CD4-positive, alpha-beta T cell treated with Interleukin-12 subunit alpha and Interleukin-12 subunit beta, for 1 hour (primary cell): ENCODE results near the gene CORIN.

Source experiments
- DNase-seq: peaks from one replicate; pipeline ENCODE4 v3.0.0-alpha.2; 2020

The CORIN gene

DNA sequence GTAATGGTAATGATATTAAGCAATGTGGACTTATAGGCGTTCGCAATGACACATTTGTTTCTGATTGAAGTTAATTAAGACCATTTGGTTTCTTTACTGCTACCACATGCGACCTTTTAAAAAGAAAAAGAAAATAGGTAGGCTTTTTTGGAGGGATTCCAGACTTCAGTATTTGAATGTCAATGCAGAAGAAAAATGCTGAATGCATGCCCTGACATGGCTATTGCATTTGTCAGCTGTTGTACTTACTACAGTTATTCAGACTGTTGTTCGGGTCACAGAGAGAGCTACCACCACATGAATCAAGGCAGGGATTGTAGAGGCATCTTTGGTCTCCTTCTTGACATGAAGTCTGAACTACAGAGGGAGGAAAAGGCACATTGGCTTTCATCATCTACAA, 163.7 kb downstream of the CORIN start:
- no peak for DNase-seq

DNA sequence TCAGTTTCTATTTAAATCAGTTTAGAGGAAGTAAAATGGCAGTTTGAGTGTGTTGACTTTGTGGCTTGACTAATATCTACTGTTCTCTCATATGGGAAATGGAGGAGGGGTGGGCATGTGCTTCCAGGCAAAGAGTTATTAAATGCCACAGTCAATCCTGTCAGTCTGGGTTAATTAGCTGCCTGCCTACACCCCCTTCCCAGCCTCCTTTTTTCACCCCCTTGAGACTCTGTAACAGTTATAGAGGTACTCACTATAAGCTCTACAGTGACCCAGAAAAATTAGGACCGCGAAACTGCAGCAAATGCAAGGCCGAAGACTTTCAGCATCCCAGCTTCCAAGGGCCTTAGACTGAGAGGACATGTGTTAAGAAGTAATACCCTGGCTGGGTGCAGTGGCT, 165.2 kb downstream of the CORIN start:
- no peak for DNase-seq

DNA sequence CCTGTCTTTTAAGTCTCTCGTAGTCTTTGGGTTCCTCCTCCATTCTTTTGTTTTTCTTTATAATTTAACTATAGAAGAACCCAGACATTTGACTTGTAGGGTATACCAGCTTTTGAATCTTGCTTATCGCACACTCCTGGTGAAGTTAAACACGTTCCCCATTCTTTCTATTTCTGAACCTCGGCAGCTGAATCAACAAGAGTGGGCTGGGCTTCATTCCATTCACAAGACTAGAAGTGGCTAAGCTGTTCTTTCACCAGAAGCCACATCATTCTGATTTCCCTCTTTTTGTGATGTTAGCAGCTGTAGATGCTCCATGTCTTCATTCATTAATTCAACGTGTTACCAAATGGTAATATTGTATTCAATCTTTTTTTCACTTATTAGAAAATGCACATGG, 167.9 kb downstream of the CORIN start:
- no peak for DNase-seq

DNA sequence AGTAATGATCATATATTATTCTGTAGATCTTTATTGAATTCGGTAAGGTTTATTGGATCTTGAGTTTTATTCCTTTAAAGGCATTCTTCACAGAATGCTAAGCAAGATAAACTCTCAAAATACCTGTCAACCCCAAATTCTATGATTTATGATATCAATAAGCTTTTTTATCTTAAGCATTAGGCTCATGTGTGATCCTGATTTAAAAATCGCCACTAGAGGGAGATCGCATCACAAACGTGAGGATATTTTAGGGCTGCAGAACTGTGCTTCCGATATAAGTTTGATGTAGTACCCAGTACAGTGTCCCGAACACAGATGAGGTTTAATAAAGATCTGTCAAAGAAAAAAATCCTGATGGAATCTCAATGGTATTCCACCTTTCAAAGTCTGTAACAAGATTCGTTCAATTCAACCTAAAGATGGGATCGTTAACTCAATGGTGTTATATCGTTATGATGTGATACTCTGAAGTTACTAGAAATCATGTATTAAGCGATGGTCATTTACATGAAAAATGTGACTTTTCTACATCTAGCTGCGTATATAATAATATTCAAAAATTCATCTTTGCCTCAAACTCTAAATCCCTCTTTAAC, 169.0 kb downstream of the CORIN start:
- DNase-seq = peak; percentile 42

DNA sequence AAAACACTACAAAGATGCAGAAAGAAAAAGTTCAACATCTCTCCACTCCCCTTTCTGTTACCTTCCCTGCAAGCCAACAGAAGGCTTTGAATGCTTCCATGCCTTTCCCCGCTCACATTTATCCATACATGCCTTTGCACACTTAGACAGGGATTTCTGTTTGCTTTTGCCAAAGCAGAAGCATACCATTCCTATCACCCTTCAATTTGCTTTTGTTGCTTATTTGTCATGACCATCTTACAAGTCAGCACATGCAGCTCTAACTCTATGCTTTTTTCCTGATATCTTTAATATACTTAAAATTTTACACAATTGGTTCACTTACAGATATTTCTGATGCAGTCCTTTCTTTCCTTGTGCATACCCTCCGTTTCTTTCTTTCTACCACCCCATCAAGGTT, 169.6 kb downstream of the CORIN start:
- no peak for DNase-seq

DNA sequence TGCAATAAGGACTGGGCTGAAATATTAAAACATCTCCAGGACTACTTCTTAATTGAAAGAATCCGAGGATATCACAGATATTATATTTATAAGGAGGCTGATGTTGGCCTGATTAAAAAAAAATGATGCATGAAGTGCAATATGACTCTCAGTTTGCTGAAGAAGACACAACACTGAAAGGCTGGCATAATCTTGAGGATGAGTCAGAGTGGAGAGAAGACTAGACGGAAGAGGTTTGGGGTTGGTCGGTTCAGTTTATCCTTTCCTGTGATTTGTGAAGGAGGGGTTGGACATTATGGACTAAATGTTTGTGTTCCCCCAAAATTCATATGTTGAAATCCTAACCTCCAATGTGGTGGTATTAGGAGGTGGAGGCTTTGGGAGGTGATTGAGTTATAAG, 170.3 kb downstream of the CORIN start:
- DNase-seq = no peak

DNA sequence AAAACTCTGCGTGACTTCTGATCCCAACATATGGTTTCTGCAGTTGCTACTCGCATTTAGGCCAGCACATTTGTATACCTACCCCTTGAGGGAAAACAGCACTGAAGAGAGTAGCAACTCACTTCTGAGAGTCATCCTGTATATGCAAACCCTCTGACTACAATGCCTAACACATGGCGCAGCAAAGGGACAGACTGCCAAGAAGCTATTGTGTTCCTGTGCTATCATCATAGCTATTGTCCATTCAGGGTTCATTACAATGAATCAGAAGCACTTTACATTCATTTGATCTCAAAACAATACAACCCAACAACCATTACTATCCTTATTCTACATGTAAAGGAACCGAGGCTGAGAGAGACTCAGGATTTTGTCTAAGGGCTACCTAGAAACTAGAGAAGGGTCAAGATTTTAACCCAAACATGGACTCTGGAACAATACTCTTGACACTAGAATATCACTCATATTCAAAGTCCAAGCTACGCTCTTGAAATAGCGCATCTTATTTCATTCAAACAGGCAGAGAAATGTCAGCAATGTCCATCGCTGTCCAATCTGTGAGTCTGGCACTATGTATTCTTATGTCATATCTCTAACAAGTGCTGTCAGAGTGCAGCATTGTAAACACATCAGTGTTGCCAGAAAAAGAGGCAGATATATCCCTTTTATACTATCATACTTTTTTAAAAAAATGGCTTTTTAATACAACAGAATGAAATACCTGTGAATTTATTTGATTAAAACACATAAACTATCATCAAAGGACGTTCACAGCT, 173.6 kb downstream of the CORIN start:
- no peak for DNase-seq

DNA sequence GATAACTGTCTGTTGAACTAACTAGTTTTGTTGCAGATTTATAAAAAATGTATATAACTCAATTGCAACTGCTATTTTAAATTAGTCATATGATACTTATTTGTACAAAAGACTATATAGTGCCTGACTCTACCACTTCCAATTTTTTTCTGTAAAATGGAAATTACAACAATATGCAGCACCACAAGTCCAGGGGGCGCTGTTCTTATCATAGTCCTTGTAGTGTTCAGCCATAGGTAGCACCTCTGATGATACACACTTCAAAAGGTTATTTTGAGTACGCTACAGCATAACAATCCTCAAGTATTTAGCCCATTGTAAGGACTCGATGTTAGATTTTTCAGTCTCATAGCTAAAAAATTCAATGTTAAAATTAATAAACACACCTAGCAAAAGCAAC, 174.9 kb downstream of the CORIN start:
- peak; percentile 10 for DNase-seq

DNA sequence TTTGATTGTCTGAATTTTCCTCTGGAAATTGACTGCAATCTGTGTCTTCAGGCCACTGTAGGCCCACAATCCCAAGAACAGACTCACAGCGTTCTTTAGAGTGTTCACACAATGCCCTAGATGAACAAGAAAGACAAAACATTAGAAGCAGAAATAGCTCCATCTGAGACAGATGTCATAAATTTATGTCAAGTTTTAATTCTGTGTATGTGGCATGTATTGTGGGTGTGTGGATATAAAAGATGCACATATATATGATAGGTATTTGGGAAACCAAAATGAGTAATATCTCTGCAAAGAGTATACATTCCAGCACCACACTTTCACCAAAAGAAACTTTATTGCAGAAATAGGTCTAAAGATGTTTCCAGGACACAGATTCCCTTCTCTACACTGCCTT, 176.1 kb downstream of the CORIN start:
- DNase-seq = no peak

DNA sequence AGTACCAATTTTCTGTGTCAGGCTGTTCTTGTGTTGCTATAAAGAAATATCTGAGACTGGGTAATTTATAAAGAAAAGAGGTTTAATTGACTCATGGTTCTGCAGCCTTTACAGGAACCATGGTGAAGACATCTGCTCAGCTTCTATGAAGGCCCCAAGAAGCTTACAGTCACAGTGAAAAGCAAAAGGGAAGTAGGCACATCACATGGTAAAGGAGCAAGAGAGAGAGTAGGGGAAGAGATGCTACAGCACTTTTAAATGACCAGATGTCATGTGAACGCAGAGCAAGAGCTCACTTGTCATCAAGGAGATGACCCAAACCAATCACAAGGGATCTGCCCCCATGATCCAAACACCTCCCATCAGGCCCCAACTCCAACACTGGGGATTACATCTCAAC, 178.5 kb downstream of the CORIN start:
- no peak for DNase-seq

DNA sequence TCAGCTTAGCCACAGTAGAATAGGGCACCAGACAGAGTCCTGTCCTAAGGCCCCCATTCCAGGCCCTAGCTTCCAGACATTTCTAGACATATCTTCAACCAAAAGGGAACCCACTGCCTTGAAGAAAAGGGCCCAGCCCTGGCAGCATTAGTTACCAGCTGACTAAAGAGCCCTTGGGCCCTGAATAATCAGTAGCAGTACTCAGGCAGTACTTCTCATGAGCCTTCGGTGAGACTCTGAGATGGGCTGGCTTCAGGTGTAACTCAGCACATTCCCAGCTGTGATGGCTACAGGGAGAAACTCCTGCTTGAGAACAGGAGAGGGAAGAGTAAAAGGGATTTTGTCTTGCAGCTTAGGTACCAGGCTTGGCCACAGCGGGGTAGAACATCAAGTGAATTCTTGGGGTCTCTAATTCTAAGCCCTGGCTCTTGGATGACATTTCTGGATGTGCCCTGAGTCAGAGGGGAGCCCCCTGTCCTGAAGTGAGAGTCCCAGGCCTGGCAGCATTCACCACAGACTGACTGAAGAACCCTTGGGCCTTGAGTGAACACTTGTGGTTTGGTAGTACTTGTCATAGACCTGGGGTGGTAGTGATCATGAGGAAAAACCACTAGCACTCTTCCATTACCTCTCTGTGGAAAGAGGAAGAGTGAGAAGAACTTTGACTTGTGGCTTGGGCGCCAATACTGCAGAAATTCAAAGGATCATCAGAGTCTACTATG, 182.7 kb downstream of the CORIN start:
- DNase-seq = no peak

DNA sequence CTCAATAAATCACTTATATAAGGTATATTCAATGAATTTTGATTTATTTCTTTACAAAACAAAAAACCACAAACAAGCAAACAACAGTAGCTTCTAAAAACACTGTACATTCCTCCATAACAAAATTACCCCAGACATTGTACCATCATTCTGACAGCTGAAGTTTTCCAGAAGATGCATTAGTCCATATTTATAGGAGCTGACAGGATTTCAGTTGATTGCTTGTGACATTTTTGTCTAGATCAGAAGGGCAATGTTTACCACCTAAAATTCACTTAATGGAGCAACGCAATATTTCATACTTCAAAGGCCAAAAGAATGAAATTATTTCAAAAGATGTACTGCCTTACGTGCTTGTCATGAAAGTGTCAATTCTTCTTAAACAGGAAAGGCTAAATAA, 185.8 kb downstream of the CORIN start:
- DNase-seq = no peak

DNA sequence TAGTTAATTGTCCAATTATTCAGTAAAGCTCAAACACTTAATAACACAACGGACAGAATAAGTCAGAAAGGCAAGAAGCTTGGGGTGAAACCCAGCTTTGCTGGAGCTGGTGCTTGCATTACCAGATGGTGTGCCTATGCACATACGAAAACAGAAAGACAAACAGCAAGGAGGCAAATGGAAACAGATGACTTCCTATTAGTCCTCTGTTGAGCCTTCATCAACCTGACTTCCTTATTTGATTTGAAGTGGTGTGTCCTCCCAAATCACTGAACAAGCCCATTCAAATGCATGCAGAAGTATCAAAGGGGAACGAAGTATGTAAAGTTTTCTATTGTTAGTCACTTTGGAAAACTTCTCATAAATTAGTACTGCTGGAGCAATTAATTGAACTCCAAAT, 186.6 kb downstream of the CORIN start:
- DNase-seq = no peak

DNA sequence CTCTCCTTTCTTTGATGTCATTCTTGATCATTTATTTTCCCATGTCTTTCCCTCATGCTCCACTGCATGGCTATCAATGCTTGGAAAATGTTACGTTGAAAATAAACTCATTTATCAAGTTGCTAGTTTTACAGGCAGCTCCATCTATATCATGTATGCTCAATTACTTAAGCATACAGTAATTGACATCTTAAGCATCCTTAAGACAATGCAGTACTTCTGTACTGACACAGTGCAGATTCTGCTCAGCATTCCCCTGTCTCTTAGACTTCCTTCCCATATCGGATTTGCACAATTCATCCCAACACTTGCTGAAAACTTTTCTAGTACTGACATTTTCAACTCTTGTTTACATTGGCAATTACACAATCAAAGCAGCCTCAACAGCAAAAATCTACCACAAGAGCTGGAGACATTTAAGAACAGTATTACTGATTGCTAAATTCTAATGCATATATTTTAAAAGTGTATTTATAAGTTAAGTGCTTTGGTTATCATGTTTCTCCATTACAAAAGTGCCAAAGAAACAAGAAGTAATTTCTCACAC, 187.2 kb downstream of the CORIN start:
- no peak for DNase-seq

DNA sequence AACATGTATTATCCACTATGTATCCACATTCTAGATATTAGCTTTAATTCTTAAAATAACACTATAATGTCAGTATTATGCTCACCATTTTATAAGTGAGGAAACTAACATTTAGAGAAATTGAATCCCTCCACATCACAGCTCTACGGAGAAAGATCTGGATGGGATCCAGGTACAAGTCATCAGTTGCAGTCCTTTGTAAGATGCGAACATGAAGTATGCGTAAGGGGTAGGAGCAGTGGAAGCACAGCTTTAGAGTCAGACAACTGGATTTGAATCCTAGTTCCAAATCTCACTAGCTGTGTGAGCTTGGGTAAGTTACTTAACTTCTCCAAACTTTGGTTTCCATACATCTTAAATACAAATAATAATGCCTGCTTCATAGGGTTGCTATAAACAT, 190.3 kb downstream of the CORIN start:
- no peak for DNase-seq

DNA sequence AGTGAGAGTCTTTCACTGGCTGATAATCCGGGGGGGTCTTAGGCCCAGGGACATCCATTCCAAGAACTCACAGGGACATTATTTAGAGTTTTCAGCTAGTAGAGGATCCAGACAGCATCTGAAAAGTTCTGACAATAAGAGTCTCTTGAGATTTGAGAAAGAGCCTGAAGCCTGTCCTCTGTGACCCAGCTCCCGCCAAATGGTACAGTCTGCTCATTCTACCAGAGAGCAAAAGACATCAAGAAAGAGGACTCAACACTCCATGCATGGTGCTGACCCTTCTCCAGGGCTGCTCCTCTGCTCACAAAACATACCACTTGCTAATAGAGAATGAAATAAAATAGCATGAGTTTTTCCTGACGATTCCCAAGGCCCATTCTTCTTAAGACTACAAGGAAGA, 190.8 kb downstream of the CORIN start:
- no peak for DNase-seq

DNA sequence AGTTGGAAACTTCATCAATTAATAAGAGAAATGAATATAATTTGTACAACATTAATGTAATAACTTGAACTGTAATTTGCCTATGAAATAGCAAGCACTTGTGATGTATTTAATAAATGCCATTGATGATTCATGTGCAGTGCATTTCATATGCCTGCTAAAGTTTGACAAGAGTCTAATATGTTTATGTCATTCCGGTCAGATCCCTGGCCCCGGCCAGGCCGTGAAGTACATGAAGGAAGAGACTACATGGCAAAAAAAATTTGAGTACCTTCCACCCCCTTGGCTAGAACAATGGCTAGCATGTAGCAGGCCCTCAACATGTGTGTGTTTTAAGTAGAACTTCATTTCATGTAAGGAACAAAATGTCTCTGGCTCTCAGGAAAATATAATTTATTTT, 191.5 kb downstream of the CORIN start:
- no peak for DNase-seq

DNA sequence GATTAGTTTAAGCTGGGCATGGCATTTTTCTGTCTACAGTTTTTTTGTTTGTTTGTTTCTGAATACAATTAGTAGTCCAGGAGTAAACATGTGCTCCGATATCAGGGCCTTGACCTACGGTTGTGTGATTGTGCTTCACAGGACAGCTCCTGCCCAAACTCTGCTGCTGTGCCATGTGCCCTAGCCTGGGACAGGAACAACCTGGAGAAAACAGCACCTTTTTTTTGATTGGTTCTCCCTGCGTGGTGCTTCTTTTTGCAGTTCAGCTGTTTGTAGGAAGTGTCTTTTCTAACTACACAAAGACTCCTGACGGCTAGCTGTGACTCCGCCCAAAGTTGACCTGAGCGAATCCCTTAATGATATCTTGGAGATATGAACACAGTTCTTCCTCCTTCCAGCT, 194.0 kb downstream of the CORIN start:
- DNase-seq = no peak

DNA sequence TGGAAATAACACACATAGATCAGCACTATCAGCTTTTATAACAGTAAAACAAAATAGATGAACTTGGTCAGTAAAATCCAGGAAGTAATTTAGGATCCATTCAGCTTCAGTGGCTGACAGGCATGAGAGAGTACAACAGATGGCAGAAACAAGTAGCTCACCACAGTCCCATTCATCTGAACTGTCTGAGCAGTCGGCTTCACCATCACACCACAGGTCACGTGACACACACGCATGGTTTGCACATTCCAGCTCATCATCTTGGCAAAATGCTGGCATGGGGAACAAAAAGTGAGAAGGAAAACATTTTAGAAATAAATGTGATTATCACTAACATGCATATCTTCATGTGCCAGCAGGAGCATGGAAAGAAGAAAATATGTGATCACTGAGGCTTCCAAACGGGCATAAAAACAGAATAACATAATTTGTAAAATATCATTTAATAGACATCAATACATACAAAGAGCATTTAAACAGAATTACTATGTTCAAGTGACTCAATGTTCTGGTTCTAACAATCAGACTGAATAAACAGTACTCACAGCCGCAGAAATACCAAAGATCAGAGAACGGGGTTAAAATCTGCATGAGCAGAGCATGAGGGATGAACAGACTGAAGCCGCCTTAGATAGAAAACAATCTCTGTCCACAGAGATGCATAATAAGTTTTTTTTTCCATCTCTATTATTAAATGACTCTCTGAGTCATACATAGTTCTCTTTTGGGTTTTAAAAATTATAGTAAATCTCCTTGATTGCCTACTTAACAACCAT, 194.7 kb downstream of the CORIN start:
- no peak for DNase-seq

DNA sequence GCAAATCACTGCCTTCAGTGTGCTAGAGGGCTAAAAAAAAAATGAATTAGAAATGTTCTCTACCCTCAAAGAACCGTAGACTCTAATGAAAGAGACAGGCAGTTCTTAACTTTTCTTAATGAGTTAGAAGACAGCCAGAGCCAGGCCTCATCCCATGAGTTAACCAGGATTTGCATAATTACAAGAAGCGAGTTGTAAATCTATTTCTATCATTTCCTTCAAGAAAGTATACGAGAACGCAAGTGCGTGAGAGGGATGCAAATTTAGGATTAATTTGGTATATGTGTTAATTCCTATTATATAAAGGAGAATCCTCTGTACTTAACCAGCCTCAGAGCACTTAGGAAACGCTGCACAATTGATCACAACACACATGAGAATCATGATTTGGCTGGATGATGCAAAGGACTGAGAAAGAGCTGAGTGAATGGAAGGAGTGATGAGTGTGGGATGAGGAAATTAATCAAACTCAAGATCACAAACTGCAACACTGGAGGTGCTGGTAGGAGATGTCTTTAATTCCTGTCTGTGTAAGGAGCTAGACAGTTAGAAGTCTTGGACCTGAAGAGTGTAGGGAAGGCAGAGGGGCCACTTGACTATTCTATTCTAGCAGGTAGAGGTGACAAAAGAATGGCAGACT, 195.6 kb downstream of the CORIN start:
- no peak for DNase-seq

DNA sequence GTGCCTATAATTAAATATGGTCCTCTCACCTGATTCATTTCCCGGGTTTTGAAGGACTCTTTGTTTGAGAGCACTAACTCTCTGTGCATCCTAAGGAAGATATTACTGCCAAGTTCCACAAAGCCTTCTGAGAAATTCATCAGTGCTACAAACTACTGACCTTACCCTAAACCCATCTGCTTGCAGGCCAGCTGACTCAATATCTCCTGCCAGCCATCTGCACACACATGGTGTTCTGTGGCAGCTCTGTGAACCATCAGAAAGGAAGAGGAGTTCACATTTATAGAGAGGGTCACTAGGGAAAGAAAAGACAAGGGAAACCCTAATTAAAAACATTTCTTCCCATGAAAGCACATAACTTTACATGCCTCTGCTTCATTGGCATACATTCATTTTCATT, 196.1 kb downstream of the CORIN start:
- DNase-seq = no peak

DNA sequence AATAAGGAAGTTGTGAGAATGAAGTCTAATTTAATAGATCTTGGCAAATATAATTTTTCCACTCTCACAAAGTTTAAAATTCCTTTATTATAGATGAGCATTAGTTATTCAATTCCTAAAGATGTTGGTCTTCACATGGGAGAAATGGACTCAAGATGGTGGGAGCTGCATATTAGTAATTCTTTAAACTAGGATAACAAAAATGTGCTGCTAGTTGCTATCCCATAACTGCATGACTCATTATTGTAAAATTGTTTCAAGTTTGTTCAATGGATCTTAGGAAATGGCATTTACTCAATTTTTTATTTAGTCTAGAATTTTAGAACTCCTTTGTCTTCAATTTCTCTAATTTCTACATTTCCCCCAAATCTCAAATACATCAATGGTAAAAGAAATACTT, 197.0 kb downstream of the CORIN start:
- no peak for DNase-seq

DNA sequence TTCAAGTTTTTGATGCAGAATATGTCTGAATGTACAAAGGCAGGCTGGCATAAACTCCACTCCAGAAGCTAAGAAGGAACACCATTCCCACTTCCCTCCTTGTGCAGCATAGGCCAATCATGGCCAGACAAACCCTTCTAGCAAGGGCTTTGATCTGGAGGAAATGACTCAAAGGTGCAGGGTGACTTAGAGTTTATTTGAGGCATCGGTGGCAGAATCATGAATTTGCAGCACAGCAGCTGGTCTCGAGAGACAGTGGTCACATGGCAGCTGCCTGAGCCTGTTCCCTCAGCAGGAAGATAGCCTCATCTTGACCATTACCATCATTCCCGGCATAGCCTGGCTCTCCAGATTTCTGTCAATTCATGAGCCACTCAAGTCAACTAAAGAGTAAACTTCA, 198.3 kb downstream of the CORIN start:
- no peak for DNase-seq
